IMR-90 (cell line): ENCODE data around the gene INF2. TPM values are rescaled to one million over a fixed set of nuclear protein-coding genes. Genes with fewer than 3 reads are reported as not detected.

Experiments
- ATAC-seq: fragments of 200-7000 bp; cut with Tn5 transposase; 2 replicates; pipeline ENCODE4 v1.9.1; 2020; ENCODE audit warnings: low read depth, mild to moderate bottlenecking, moderate library complexity
- BruUV-seq: library from RNA; stranded (reverse); fragments of 400-500 nt; replicated peaks from 2 replicates; lab custom pipeline; 2021; lab: Mats Ljungman, UMichigan
- CTCF ChIA-PET: fragments of 300-600 bp; formaldehyde crosslinking; extraction: SDS; loops from one replicate; lab custom pipeline; 2021; ENCODE audit warnings: antibody characterized with exemption; lab: Yijun Ruan, JAX
- POLR2A ChIA-PET: fragments of 300-600 bp; sonication (Branson Sonifier 250); formaldehyde crosslinking; loops from one replicate; lab custom pipeline; 2022; ENCODE audit warnings: antibody characterized with exemption; ENCODE audit not compliant: unreplicated experiment; lab: Charles Lee
- DNase-seq: peaks from one replicate; pipeline ENCODE4 v3.0.0; 2013
- H2AFZ ChIP-seq: replicated peaks from 2 replicates; pipeline ENCODE3; 2013; ENCODE audit warnings: low read length, mild to moderate bottlenecking; ENCODE audit not compliant: poor library complexity
- H2AK5ac ChIP-seq: 2 replicates; pipeline ENCODE4 v1.6.1; 2013; ENCODE audit warnings: low read depth, low read length, inconsistent platforms
- H2AK9ac ChIP-seq: replicated peaks from 2 replicates; pipeline ENCODE3; 2013; ENCODE audit warnings: mild to moderate bottlenecking, low read depth, low read length, moderate library complexity; ENCODE audit not compliant: poor library complexity
- H2BK120ac ChIP-seq: 2 replicates; pipeline ENCODE4 v1.6.1; 2013; ENCODE audit warnings: low read depth, low read length, inconsistent platforms
- H2BK15ac ChIP-seq: 3 replicates; pipeline ENCODE4 v1.6.1; 2013; ENCODE audit warnings: low read depth, low read length, inconsistent platforms
- H2BK20ac ChIP-seq: 2 replicates; pipeline ENCODE4 v1.6.1; 2013; ENCODE audit warnings: low read depth, mild to moderate bottlenecking, inconsistent platforms, low read length, moderate library complexity
- H2BK5ac ChIP-seq: 2 replicates; pipeline ENCODE4 v1.6.1; 2013; ENCODE audit warnings: mild to moderate bottlenecking, low read depth, low read length, inconsistent platforms; ENCODE audit not compliant: poor library complexity, severe bottlenecking
- H3K14ac ChIP-seq: replicated peaks from 2 replicates; pipeline ENCODE4 v1.6.1; 2013; ENCODE audit warnings: low read depth, low read length, inconsistent platforms
- H3K18ac ChIP-seq: 2 replicates; pipeline ENCODE4 v1.6.1; 2013; ENCODE audit warnings: low read depth, low read length, control low read depth
- H3K23ac ChIP-seq: 2 replicates; pipeline ENCODE4 v1.6.1; 2013; ENCODE audit warnings: low read depth, low read length, inconsistent platforms
- H3K27ac ChIP-seq: 2 replicates; pipeline ENCODE4 v1.5.1; 2013; ENCODE audit warnings: mild to moderate bottlenecking, control low read depth, low read length; ENCODE audit not compliant: insufficient read depth
- H3K27me3 ChIP-seq: 2 replicates; pipeline ENCODE4 v1.6.1; 2013; ENCODE audit warnings: low read length; ENCODE audit not compliant: control insufficient read depth, insufficient read depth
- H3K36me3 ChIP-seq: 2 replicates; pipeline ENCODE4 v1.6.1; 2013; ENCODE audit warnings: low read length, mixed read lengths; ENCODE audit not compliant: control insufficient read depth, insufficient read depth
- H3K4ac ChIP-seq: 2 replicates; pipeline ENCODE4 v1.6.1; 2013; ENCODE audit warnings: low read depth, low read length, inconsistent platforms
- H3K4me1 ChIP-seq: 2 replicates; pipeline ENCODE4 v1.6.1; 2013; ENCODE audit warnings: low read length, mixed read lengths; ENCODE audit not compliant: control insufficient read depth, insufficient read depth
- H3K4me2 ChIP-seq: 2 replicates; pipeline ENCODE4 v1.6.1; 2013; ENCODE audit warnings: low read depth, mild to moderate bottlenecking, control low read depth, low read length, moderate library complexity
- H3K4me3 ChIP-seq: 2 replicates; pipeline ENCODE4 v1.5.1; 2013; ENCODE audit warnings: low read depth, mild to moderate bottlenecking, control low read depth, low read length, moderate library complexity; ENCODE audit not compliant: insufficient read depth
- H3K56ac ChIP-seq: 2 replicates; pipeline ENCODE4 v1.6.1; 2013; ENCODE audit warnings: low read length, inconsistent platforms; ENCODE audit not compliant: insufficient read depth; ENCODE audit errors: extremely low read depth
- H3K79me1 ChIP-seq, 2 experiments: 2 replicates each; pipeline ENCODE4 v1.6.1; 2013; ENCODE audit warnings: low read length in 2 of 2, inconsistent platforms in 1 of 2, low read depth in 1 of 2
- H3K9ac ChIP-seq: 2 replicates; pipeline ENCODE4 v1.6.1; 2013; ENCODE audit warnings: low read depth, low read length, control low read depth
- H3K9me1 ChIP-seq: 2 replicates; pipeline ENCODE4 v1.6.1; 2013; ENCODE audit warnings: low read length, inconsistent platforms; ENCODE audit not compliant: insufficient read depth
- H3K9me3 ChIP-seq: 2 replicates; pipeline ENCODE4 v1.6.1; 2013; ENCODE audit warnings: low read length; ENCODE audit not compliant: control insufficient read depth, insufficient read depth
- H4K20me1 ChIP-seq: 2 replicates; pipeline ENCODE4 v1.6.1; 2013; ENCODE audit warnings: low read length, inconsistent platforms; ENCODE audit not compliant: insufficient read depth
- H4K5ac ChIP-seq: 2 replicates; pipeline ENCODE4 v1.6.1; 2013; ENCODE audit warnings: mild to moderate bottlenecking, low read depth, low read length, control low read depth
- H4K8ac ChIP-seq, 2 experiments: 2 replicates each; pipeline ENCODE4 v1.6.1; 2013; ENCODE audit warnings: low read depth in 2 of 2, low read length in 2 of 2, control low read depth in 1 of 2, inconsistent platforms in 1 of 2
- H4K91ac ChIP-seq: 2 replicates; pipeline ENCODE4 v1.6.1; 2013; ENCODE audit warnings: low read depth, low read length, inconsistent platforms; ENCODE audit not compliant: insufficient read depth
- SMC3 ChIP-seq: fragments of 150-350 bp; IDR thresholded peaks from 2 replicates; pipeline ENCODE4 v1.6.1; 2016; ENCODE audit warnings: low read depth, mild to moderate bottlenecking, antibody characterized with exemption, low read length, moderate library complexity
- WGBS, 2 experiments: methylation state at CpG; one replicate each; pipeline versions ENCODE4 v1.1.5 to v1.1.7; 2013; ENCODE audit warnings: missing lambda C conversion rate in 2 of 2; ENCODE audit not compliant: insufficient read length in 1 of 2; ENCODE audit errors: extremely low coverage in 2 of 2; 5-methylcytosine and 5-hydroxymethylcytosine counted together
- dilution Hi-C: fragments of 300-500 bp; cut with HindIII; formaldehyde crosslinking; loops from one replicate; pipeline ENCODE4 v1.14.3; 2018; ENCODE audit warnings: low sequenced_read_pairs; ENCODE audit not compliant: unreplicated experiment
- in situ Hi-C: fragments of 300-500 bp; cut with MboI; formaldehyde crosslinking; loops from 3 replicates; pipeline ENCODE4 v1.14.3; 2019; ENCODE audit warnings: low sequenced_read_pairs, inconsistent platforms, mixed read lengths
- intact Hi-C: fragments of 100-400 bp; cut with micrococcal nuclease; formaldehyde crosslinking; loops from 2 replicates; pipeline ENCODE4 v1.10.0; 2022
- polyA plus RNA-seq, 3 experiments: library from polyadenylated mRNA; depleted of rRNA; stranded (reverse); fragments of >200 nt; gene quantifications; 2 replicates each; pipeline ENCODE4 v1.2.3, GENCODE V29; 2012; ENCODE audit warnings: low replicate concordance in 1 of 3
- total RNA-seq: library from RNA; depleted of rRNA; stranded (reverse); fragments of >200 nt; gene quantifications from 2 replicates; pipeline ENCODE4 v1.2.3, GENCODE V29; 2012

INF2 gene
- total and polyA plus RNA-seq, 2 of the 4 experiments (the other 2 are of a cell fraction), result 16.8 to 62.1 TPM

DNA sequence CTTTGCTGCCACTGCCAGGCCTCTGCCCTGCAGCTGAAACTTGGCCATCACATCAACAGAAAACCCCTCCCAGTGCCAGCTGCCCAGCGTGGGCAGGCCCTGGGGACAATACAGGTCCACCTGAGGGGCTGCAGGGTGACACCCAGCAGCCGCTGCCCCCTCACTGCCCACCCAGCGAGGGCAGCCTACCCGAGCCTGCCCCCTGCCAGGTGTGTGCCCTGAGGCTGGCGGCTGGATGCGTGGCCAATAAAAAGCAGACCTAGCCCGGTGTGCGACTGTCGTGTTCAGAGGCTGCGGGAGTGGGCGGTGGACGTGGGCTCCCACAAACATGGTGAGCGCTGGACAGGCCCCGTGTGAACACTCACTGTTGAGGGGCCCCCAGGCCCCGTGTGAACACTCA lies 29.9 kb downstream of the INF2 start:
- no peak overlapping the region for H4K91ac ChIP-seq
- no TSS peak for BruUV-seq
- no peak overlapping the region for H3K4me3 ChIP-seq
- H2AK5ac ChIP-seq, result no peak overlapping the region
- intact Hi-C loops, result no loop called here
- ChIA-PET CTCF (no interaction called here), POLR2A (no interaction called here)
- no peak overlapping the region for H2BK5ac ChIP-seq
- no peaks in the 10 kb centered on the region for H3K9me1 ChIP-seq
- WGBS, 2 experiments, result 98% methylated on average over 8 of the region's 15 CpGs; no CpG with 5 or more reads in 1 of the 2 experiments
- no peaks in the 10 kb centered on the region for H3K9me3 ChIP-seq
- H3K27me3 ChIP-seq, result no peaks in the 10 kb centered on the region
- peaks cover 12 to 23% of the 10 kb centered on the region in 2 experiments; a peak in 3 of 4 replicates for H3K79me1 ChIP-seq
- H3K9ac ChIP-seq, result no peak overlapping the region
- no peak overlapping the region for H4K8ac ChIP-seq
- H3K56ac ChIP-seq, result no peak overlapping the region
- H3K18ac ChIP-seq, result no peak overlapping the region
- H2AK9ac ChIP-seq, result no peak overlapping the region
- no peak overlapping the region for H2BK120ac ChIP-seq
- in situ Hi-C loops, result no loop called here
- H3K36me3 ChIP-seq, result peaks cover 43% of the 10 kb centered on the region
- H4K5ac ChIP-seq, result no peak overlapping the region
- ATAC-seq (no peak), DNase-seq (no peak)
- no peak overlapping the region for H2AFZ ChIP-seq
- H2BK15ac ChIP-seq, result no peak overlapping the region
- H3K4me2 ChIP-seq, result no peak overlapping the region
- TF ChIP-seq SMC3, result no peak
- H3K27ac ChIP-seq, result no peak overlapping the region
- peaks cover 25% of the 10 kb centered on the region for H4K20me1 ChIP-seq
- H3K14ac ChIP-seq, result no peak overlapping the region
- dilution Hi-C loops, result no loop called here
- H3K4ac ChIP-seq, result no peak overlapping the region
- no peak overlapping the region for H3K23ac ChIP-seq
- peaks cover 17% of the 10 kb centered on the region for H3K4me1 ChIP-seq
- no peak overlapping the region for H2BK20ac ChIP-seq
